BE2C (cell line): Measurements from ENCODE around the gene OR4C3.
"Not testable (repeated sequence)": the region's sequence is repeated elsewhere in the genome, so short reads cannot be mapped to it uniquely, and the experiment has no call there.

ENCODE experiments used
- DNase-seq: peaks from one replicate; pipeline ENCODE4 v3.0.0-alpha.2; 2020
- H3K27me3 ChIP-seq: fragments of 250-450 bp; sonication (Bioruptor Pico); 2 replicates; pipeline ENCODE4 v1.5.1; 2020; ENCODE audit warnings: mild to moderate bottlenecking
- H3K36me3 ChIP-seq: fragments of 250-450 bp; sonication (Bioruptor Pico); 2 replicates; pipeline ENCODE4 v1.5.1; 2020; ENCODE audit warnings: mild to moderate bottlenecking
- H3K4me1 ChIP-seq: fragments of 250-450 bp; sonication (Bioruptor Pico); 2 replicates; pipeline ENCODE4 v1.5.1; 2020
- H3K4me3 ChIP-seq: 2 replicates; pipeline ENCODE4 v1.5.1; 2011; ENCODE audit warnings: low read depth, low read length
- H3K9me3 ChIP-seq: fragments of 250-450 bp; sonication (Bioruptor Pico); 2 replicates; pipeline ENCODE4 v1.5.1; 2020
- TF ChIP-seq, protein P1 (sequence below): IDR thresholded peaks from 2 replicates; pipeline ENCODE4 v1.5.1; 2012; ENCODE audit warnings: mild to moderate bottlenecking, low read depth, low read length

Gene OR4C3

DNA sequence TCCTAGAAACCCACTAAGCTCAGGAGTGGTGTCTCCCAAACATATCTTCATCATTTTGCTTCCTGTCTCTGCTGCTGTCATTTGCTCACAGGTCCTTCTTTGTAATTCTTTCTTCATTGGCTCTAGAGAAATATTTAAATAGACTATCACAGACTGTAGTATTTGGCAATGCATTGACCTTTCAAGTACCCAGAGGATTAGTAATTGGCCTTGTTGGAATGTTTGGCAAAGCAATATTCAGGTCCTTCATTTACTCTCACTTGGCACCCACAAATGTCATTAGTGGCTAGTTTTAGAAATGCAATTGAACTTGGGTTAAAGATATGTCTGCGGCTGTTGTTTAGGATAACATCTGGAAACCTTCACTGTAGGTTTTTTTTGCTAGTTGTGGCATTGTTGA is 30.0 kb downstream of the OR4C3 start:
- Histone ChIP-seq H3K4me3 (no peak overlapping the region), H3K4me1 (no peaks in the 10 kb centered on the region), H3K36me3 (no peaks in the 10 kb centered on the region), H3K9me3 (no peaks in the 10 kb centered on the region), H3K27me3 (no peaks in the 10 kb centered on the region)
- no peak for DNase-seq
- TF ChIP-seq, protein P1, sequence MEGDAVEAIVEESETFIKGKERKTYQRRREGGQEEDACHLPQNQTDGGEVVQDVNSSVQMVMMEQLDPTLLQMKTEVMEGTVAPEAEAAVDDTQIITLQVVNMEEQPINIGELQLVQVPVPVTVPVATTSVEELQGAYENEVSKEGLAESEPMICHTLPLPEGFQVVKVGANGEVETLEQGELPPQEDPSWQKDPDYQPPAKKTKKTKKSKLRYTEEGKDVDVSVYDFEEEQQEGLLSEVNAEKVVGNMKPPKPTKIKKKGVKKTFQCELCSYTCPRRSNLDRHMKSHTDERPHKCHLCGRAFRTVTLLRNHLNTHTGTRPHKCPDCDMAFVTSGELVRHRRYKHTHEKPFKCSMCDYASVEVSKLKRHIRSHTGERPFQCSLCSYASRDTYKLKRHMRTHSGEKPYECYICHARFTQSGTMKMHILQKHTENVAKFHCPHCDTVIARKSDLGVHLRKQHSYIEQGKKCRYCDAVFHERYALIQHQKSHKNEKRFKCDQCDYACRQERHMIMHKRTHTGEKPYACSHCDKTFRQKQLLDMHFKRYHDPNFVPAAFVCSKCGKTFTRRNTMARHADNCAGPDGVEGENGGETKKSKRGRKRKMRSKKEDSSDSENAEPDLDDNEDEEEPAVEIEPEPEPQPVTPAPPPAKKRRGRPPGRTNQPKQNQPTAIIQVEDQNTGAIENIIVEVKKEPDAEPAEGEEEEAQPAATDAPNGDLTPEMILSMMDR = no peak

DNA sequence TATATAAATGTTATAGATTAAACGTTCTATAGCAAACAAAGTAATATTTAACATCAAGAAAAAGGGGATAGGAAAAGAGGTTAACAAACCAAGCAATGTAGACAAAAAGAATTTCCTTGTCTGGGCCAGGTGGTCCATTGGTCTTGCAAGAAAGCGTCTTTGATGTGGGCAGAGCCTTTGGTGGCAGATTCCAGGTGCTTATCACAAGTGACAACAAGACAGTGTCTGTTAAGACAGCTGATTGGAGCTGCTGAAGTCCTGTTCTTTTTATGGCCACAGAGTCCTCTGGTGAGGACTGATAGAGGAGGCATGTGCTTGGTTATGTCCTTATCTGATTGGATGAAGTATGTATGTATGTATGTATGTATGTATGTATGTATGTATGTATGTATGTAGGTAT is 36.6 kb downstream of the OR4C3 start:
- H3K9me3 ChIP-seq, H3K4me3 ChIP-seq, H3K36me3 ChIP-seq, H3K27me3 ChIP-seq, DNase-seq, H3K4me1 ChIP-seq: not testable (repeated sequence)

DNA sequence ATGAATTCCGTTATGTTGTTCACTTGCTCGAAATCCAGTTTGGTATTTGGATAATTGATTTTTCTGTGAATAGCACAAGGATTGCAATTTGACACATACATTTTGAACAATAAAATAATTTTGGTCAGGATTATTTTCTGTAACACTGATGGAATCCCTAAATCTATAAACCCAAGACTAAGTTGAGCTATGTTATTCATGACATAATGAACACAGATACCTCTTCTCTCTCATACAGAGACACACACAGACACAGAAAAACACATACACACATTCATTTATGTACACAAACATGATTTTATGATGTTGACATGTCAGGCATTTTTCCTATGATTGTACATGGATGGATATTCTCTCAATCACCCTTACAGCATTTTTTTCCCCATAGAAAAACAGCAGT is 41.6 kb downstream of the OR4C3 start, which contains the start of gene OR4C5:
Gene OR4C5, minus strand, starts transcription at position 101 of the 400 bp plus-strand sequence. Its CDS starts 0 bp downstream, at position 101.
- Histone ChIP-seq H3K27me3 (no peaks in the 10 kb centered on the region), H3K4me1 (no peaks in the 10 kb centered on the region)

More for the DNA sequence above, 41.6 kb downstream of the OR4C3 start, which contains the start of gene OR4C5:
- H3K9me3 ChIP-seq = no peaks in the 10 kb centered on the region
- TF ChIP-seq, protein P1 = no peak
- no peak within 1 kb of the TSS for H3K4me3 ChIP-seq
- DNase-seq = no peak
- no peaks in the 10 kb centered on the region for H3K36me3 ChIP-seq
